Activated T-cell treated with anti-CD3 and anti-CD28 coated beads, Interleukin-2, amount 50 U/mL, for 4 hours (primary cell): ENCODE data around the gene GTF2F1. TPM values are rescaled to one million over a fixed set of nuclear protein-coding genes. Genes with fewer than 3 reads are reported as not detected.

Experiments used
- ATAC-seq, 2 donors: fragments of 200-7000 bp; cut with Tn5 transposase; one replicate each; pipeline ENCODE4 v1.10.0; 2021
- DNase-seq: peaks from one replicate; pipeline ENCODE4 v3.0.0-alpha.2; 2020
- H3K27me3 Mint-ChIP-seq: one replicate; pipeline ENCODE4 v1.8.0; 2021; ENCODE audit warnings: low read depth, mixed read lengths
- H3K36me3 Mint-ChIP-seq: one replicate; pipeline ENCODE4 v1.8.0; 2022; ENCODE audit warnings: mixed read lengths; ENCODE audit not compliant: insufficient read depth
- H3K4me1 Mint-ChIP-seq: one replicate; pipeline ENCODE4 v1.8.0; 2021; ENCODE audit warnings: low read depth, mixed read lengths
- H3K4me3 Mint-ChIP-seq: one replicate; pipeline ENCODE4 v1.8.0; 2021; ENCODE audit warnings: mild to moderate bottlenecking, moderate library complexity, mixed read lengths
- H3K9me3 Mint-ChIP-seq: one replicate; pipeline ENCODE4 v1.8.0; 2021; ENCODE audit warnings: mixed read lengths
- total RNA-seq, 3 donors: library from RNA; stranded (reverse); gene quantifications; one replicate each; pipeline ENCODE4 v1.2.1, GENCODE V29; 2021

GTF2F1 gene
- total RNA-seq, 3 donors from 2014 or later: 68.6 to 77.9 (median 75.1) TPM

DNA sequence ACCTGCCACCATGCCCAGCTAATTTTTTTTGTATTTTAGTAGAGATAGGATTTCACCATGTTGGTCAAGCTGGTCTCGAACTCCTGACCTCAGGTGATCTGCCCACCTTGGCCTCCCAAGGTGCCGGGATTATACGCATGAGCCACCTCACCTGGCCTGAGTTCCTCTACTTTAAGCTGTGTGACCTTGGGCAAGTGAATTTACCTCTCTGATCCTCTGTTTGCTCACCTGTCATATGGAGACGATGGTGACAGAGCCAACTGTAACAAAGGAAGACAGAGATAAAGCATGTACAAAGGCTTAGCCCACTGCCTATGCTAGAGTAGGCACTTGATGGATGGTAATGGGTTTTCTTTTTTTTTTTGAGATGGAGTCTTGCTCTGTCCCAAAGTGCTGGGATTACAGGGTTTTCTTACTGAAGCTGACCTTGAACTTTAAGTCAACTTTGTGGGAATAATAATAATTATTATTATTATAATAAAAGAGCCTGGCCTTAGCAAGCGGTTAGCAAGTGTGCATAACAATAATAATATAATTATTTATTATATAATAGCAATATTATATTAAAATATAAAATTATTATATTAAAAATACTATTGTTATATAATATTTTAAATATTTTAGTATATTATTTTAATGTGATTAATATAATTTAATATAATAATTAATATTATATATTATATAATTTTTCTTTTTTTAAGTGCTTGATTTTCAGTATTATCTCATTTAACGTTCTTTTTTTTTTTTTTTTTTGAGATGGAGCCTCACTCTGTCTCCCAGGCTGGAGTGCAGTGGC is 58.3 kb downstream of the GTF2F1 start:
- ATAC-seq: no peak
- no peak for DNase-seq
- Mint-ChIP-seq H3K4me3 (no peak overlapping the region), H3K4me1 (no peaks in the 10 kb centered on the region), H3K9me3 (no peaks in the 10 kb centered on the region), H3K36me3 (peaks cover 2% of the 10 kb centered on the region), H3K27me3 (no peaks in the 10 kb centered on the region)

DNA sequence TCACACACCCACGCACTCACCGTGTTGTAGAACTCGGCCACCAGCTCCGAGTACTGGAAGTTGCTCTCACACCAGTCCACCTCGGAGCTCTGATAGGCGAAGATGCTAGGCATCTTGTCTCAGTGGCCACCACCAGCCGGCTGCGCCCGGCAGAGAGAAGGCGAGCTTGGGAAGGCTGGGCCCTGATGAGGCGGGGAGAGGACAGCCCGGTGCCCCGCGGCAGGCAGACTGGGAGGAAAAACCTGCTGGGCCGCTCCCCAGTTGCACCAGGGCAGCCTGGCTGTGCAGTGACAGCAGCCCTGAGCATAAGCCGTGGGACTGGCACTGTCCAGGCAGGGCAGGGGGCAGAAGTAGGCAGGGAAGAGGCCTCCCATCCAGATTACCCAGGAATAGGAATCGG is 59.5 kb downstream of the GTF2F1 start, which contains the start of gene ACER1:
TSS of gene ACER1 (minus strand) at position 174 of the 400 bp plus-strand sequence. CDS start at position 113, 61 bp downstream.
- no peaks in the 10 kb centered on the region for H3K9me3 Mint-ChIP-seq
- peaks cover 2% of the 10 kb centered on the region for H3K36me3 Mint-ChIP-seq
- DNase-seq (no peak), ATAC-seq (no peak)
- no peaks in the 10 kb centered on the region for H3K4me1 Mint-ChIP-seq
- H3K4me3 Mint-ChIP-seq: no peak within 1 kb of the TSS
- H3K27me3 Mint-ChIP-seq: no peaks in the 10 kb centered on the region

Other genes with a start within 250 kb of the GTF2F1 start
- 100 to 1,000 TPM; 105 to 118 (median 109) TPM for gene MLLT1, start 113.2 kb downstream of the GTF2F1 start, total RNA-seq
- gene ACER1, start 59.6 kb downstream of the GTF2F1 start, total RNA-seq: under 1 TPM; 0.13 to 0.22 (median 0.15) TPM
- gene CLPP, start 31.6 kb downstream of the GTF2F1 start, total RNA-seq: 100 to 1,000 TPM; 228 to 249 (median 237) TPM
- 10 to 100 TPM; 28.8 to 37.7 (median 36.3) TPM for gene ALKBH7, start 20.4 kb downstream of the GTF2F1 start, total RNA-seq
- gene PSPN, start 17.2 kb downstream of the GTF2F1 start, total RNA-seq: 1 to 10 TPM; 1.4 to 1.9 (median 1.4) TPM
- gene KHSRP, start 31.6 kb upstream of the GTF2F1 start, total RNA-seq: 100 to 1,000 TPM; 513 to 596 (median 530) TPM
- gene SLC25A41, start 40.6 kb upstream of the GTF2F1 start, total RNA-seq: not detected
- gene SLC25A23, start 66.6 kb upstream of the GTF2F1 start, total RNA-seq: 10 to 100 TPM; 10.5 to 12.4 (median 11.9) TPM
- 1 to 10 TPM; 1.6 to 1.8 (median 1.8) TPM for gene CRB3, start 71.1 kb upstream of the GTF2F1 start, total RNA-seq
- 10 to 100 TPM; 50.9 to 59.1 (median 55.8) TPM for gene DENND1C, start 88.6 kb upstream of the GTF2F1 start, total RNA-seq
- 1 to 10 TPM; 4.8 to 9.2 (median 7.8) TPM for gene TUBB4A, start 109.1 kb upstream of the GTF2F1 start, total RNA-seq
- gene TNFSF9, start 137.9 kb upstream of the GTF2F1 start, total RNA-seq: 1 to 10 TPM; 3.5 to 7.4 (median 3.8) TPM
- 10 to 100 TPM in 1 of 3 donors, 1 to 10 TPM in 2; 4.6 to 13.6 (median 6.6) TPM for gene CD70, start 198.0 kb upstream of the GTF2F1 start, total RNA-seq